Heart left ventricle (tissue), 16 donors: Measurements from ENCODE around the gene SETBP1. TPM values are rescaled to one million over a fixed set of nuclear protein-coding genes. Genes with fewer than 3 reads are reported as not detected.
A peak's percentile ranks its signal among the peaks of the same experiment; 100 is the strongest.

Experiments
- ATAC-seq, 4 donors: fragments of 200-7000 bp; cut with Tn5 transposase; one replicate each; pipeline ENCODE4 v1.9.1; 2020 to 2022; ENCODE audit warnings: moderate library complexity in 4 of 4, mild to moderate bottlenecking in 3 of 4, moderate number of reproducible peaks in 1 of 4
- DNase-seq, 5 donors: peaks; one replicate each; pipeline ENCODE4 v3.0.0-alpha.2; 2020
- H3K27ac ChIP-seq, 12 donors: fragments of 200-600 bp; sonication (generic) in 4 of 12; one replicate each; pipeline versions ENCODE4 v1.5.0 to v1.8.0; 2016 to 2022; ENCODE audit warnings: mild to moderate bottlenecking in 2 of 12
- H3K27me3 ChIP-seq, 9 donors: fragments of 200-600 bp; sonication (generic) in 2 of 9; one replicate each; pipeline versions ENCODE4 v1.5.1 to v1.8.0; 2016 to 2022; ENCODE audit warnings: mild to moderate bottlenecking in 3 of 9
- H3K36me3 ChIP-seq, 9 donors: fragments of 200-600 bp; sonication (generic) in 2 of 9; one replicate each; pipeline versions ENCODE4 v1.5.0 to v1.8.0; 2018 to 2022; ENCODE audit warnings: mild to moderate bottlenecking in 2 of 9
- H3K4me1 ChIP-seq, 12 donors: fragments of 200-600 bp; sonication (generic) in 4 of 12; one replicate each; pipeline versions ENCODE4 v1.5.0 to v1.8.0; 2016 to 2022; ENCODE audit warnings: mild to moderate bottlenecking in 3 of 12
- H3K4me3 ChIP-seq, 12 donors: fragments of 200-600 bp; sonication (generic) in 4 of 12; one replicate each; pipeline versions ENCODE4 v1.5.0 to v1.8.0; 2017 to 2022; ENCODE audit warnings: mild to moderate bottlenecking in 9 of 12, moderate library complexity in 4 of 12
- H3K9me3 ChIP-seq, 12 donors: fragments of 200-600 bp; sonication (generic) in 4 of 12; one replicate each; pipeline versions ENCODE4 v1.5.0 to v1.8.0; 2016 to 2022; ENCODE audit warnings: mild to moderate bottlenecking in 1 of 12
- POLR2A ChIP-seq, 2 donors: fragments of 450-650 bp; IDR thresholded peaks; one replicate each; pipeline ENCODE4 v1.6.1; 2017; ENCODE audit warnings: antibody characterized with exemption in 2 of 2, mild to moderate bottlenecking in 2 of 2, moderate library complexity in 2 of 2
- WGBS, 4 donors: extraction: QIAGEN DNeasy Blood & Tissue Kit in 2 of 4; methylation state at CpG; one replicate each; pipeline versions ENCODE4 v1.1.5 to v1.1.7; 2013 to 2018; 5-methylcytosine and 5-hydroxymethylcytosine counted together
- intact Hi-C, 10 donors: fragments of 100-400 bp; cut with DNase I; formaldehyde crosslinking; loops; one replicate each; pipeline versions ENCODE4 v1.11.1 to v1.14.2; 2022
- polyA plus RNA-seq, 2 donors: library from polyadenylated mRNA; stranded (reverse); fragments of 200-250 nt; gene quantifications; one replicate each; pipeline ENCODE4 v1.2.3, GENCODE V29; 2013
- total RNA-seq, 9 donors: library from RNA; depleted of rRNA in 2 of 9; stranded (reverse); fragments of >200 nt in 2 of 9; fragmentation: NEBNext Ultra II Directional in 3 of 9; extraction: Animal tissue kit (Norgen Biotek cat#: 25700) in 3 of 9; gene quantifications; one replicate each; pipeline versions ENCODE4 v1.1.0 to v1.2.4, GENCODE V29; 2016 to 2023
- TF ChIP-seq, protein P1 (sequence below), 12 donors: fragments of 200-600 bp; sonication (generic) in 4 of 12; IDR thresholded peaks; one replicate each; pipeline versions ENCODE4 v1.5.0 to v1.8.0; 2018 to 2022; ENCODE audit warnings: antibody characterized with exemption in 12 of 12, mild to moderate bottlenecking in 5 of 12
- donor health status: ischemic (EF 13 %, LVEDD 7.1; RV severe dilation, severe dysfunction).
- donor health status: healthy with polysubstance abuse.
- donor health status: DM: no; HTN: yes; CAD: no.
- donor health status: DM: no; HTN: no; CAD: no.
- donor health status: ischemic (EF 25% LVEDD 6.9; RV normal size, moderate dysfunction).
- donor health status: ischemic (EF 25% LVEDD 5.7; RV mildly dilated, moderate dysfunction).
- donor health status: healthy.
- donor health status: DM: yes; HTN: yes; CAD: no.
- donor health status: ischemic (EF 35%, LVEDD 5.7; RV mildly dilated, moderate dysfunction).
- donor health status: nonischemic (EF 11% LVEDD 7.7; RV severe dilation, severe dysfunction).
- donor health status: DM: yes; HTN: yes; CAD: no.
- donor health status: PGD.
- donor health status: ischemic (EF 29% LVEDD 5.4; RV normal size, mild dysfunction).
- donor health status: nonischemic (EF 23%, LVEDD 6.1; RV moderate dilation, normal function).

Gene SETBP1
- total and polyA plus RNA-seq, 11 donors: 1.2 to 10.6 (median 5.5) TPM

- ATAC-seq (no peak), DNase-seq (no peak)
- no peak for TF ChIP-seq POLR2A (IDR thresholded peaks at IDR 0.05)
- TF ChIP-seq, protein P1, sequence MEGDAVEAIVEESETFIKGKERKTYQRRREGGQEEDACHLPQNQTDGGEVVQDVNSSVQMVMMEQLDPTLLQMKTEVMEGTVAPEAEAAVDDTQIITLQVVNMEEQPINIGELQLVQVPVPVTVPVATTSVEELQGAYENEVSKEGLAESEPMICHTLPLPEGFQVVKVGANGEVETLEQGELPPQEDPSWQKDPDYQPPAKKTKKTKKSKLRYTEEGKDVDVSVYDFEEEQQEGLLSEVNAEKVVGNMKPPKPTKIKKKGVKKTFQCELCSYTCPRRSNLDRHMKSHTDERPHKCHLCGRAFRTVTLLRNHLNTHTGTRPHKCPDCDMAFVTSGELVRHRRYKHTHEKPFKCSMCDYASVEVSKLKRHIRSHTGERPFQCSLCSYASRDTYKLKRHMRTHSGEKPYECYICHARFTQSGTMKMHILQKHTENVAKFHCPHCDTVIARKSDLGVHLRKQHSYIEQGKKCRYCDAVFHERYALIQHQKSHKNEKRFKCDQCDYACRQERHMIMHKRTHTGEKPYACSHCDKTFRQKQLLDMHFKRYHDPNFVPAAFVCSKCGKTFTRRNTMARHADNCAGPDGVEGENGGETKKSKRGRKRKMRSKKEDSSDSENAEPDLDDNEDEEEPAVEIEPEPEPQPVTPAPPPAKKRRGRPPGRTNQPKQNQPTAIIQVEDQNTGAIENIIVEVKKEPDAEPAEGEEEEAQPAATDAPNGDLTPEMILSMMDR (IDR thresholded peaks at IDR 0.05): no peak
- intact Hi-C loops: no loop called here
- WGBS, 4 donors: 69 to 89% (median 87%) methylated on average over 2 of the region's 2 CpGs
- Histone ChIP-seq H3K27me3 (no peaks in the 10 kb centered on the region), H3K36me3 (no peaks in the 10 kb centered on the region), H3K9me3 (no peaks in the 10 kb centered on the region), H3K4me3 (no peak overlapping the region), H3K4me1 (peaks cover 0 to 22% (median 3%) of the 10 kb centered on the region in 12 donors), H3K27ac (no peak overlapping the region)
Observed at GRCh38 chr18:44655435-44655834, 25.3 kb upstream of the SETBP1 start.

DNA sequence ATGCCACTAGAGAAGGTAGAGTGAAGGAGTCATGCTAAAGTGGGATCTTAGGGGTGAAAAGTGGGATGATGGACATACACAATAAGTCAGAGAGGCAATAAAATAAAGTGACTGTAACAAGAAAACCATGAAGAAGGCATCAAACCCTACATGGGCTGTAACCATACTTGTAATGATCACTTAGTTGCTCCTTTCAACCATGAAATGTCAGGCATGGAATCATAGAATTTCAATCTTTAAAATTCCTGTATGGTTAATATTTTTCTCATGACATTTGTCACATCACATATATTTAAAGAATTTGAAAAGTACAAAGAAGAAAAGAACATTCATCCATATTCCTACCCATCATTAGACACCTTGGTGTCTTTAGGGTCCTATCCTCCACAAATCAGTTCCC lies 20.9 kb upstream of the SETBP1 start:
- Histone ChIP-seq H3K9me3 (no peaks in the 10 kb centered on the region), H3K27ac (no peak overlapping the region), H3K27me3 (no peaks in the 10 kb centered on the region), H3K4me1 (peaks cover 0 to 8% (median 0%) of the 10 kb centered on the region in 12 donors), H3K36me3 (no peaks in the 10 kb centered on the region), H3K4me3 (no peak overlapping the region)
- TF ChIP-seq, protein P1 (IDR thresholded peaks at IDR 0.05): no peak
- TF ChIP-seq POLR2A (IDR thresholded peaks at IDR 0.05): no peak
- intact Hi-C loops: no loop called here
- DNase-seq (no peak), ATAC-seq (no peak)

DNA sequence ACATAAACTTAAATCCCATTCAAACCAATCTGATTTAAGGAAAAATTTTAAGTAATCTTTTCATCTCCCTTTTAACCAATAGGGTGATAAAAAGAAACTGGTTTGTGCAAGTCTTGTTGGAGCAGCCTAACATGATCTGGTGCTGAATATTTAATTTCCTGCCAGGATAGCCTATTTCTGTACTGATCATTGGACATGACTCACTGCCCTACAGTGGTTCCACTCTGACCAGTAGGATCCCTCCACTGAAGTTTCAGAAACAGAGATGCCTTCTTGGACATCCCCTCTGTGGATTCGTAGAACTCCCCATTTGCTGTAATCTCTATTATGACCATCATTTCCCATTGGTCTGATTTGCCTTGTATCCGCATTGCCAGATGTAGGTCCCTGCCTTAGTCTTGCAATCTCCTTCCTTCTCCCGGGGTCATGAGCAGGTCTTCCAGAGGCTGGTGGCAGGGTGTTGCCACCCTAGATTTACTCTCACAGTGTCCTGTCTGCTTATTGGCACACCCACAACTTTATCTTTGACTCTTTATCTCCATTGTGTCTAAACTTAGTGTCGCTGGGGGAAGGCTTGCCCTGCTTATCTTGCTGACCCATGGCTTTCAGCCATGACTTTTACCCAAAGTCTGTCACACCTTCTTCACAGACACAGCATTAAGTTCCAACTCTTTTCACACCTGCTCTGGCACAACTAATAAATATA lies 12.3 kb upstream of the SETBP1 start:
- WGBS, 4 donors: 38 to 49% (median 46%) methylated on average over 4 of the region's 4 CpGs
- Histone ChIP-seq H3K9me3 (no peaks in the 10 kb centered on the region), H3K4me1 (peaks cover 0 to 15% (median 0%) of the 10 kb centered on the region in 12 donors), H3K36me3 (no peaks in the 10 kb centered on the region), H3K27ac (no peak overlapping the region), H3K27me3 (no peaks in the 10 kb centered on the region), H3K4me3 (no peak overlapping the region)
- peak; percentile 83 to 98 (median 90) for ATAC-seq
- TF ChIP-seq, protein P1 (IDR thresholded peaks at IDR 0.05): no peak
- TF ChIP-seq POLR2A (IDR thresholded peaks at IDR 0.05): no peak
- intact Hi-C loops: loop anchor here in 2 of 10 donors (5.0 kb wide), 2 partner anchors 71 to 76 kb away; no protein-coding TSS in a partner anchor
- peak in 1 of 5 donors; percentile 37 for DNase-seq

DNA sequence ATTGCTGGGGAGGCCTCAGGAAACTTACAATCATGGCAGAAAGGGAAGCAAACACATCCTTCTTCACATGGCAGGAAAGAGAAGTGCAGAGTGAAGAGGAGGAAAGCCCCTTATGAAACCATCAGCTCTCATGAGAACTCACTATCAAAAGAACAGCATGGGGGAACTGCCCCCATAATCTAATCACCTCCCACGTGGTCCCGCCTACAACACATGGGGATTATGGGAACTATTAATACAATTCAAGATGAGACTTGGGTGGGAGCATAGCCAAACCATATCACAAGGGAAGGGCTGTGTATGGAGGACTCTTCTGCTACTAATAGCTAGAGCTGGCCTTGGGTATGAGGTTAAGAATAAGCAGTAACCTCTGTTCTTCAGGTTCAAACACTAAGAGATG lies 8.8 kb upstream of the SETBP1 start:
- Histone ChIP-seq H3K36me3 (no peaks in the 10 kb centered on the region), H3K4me1 (peaks cover 0 to 16% (median 0%) of the 10 kb centered on the region in 12 donors), H3K27ac (no peak overlapping the region), H3K4me3 (no peak overlapping the region), H3K9me3 (no peaks in the 10 kb centered on the region), H3K27me3 (no peaks in the 10 kb centered on the region)
- DNase-seq (no peak), ATAC-seq (no peak)
- WGBS, 4 donors: 70 to 88% (median 77%) methylated on average over 2 of the region's 2 CpGs
- intact Hi-C loops: loop anchor here in 5 of 10 donors (10.0 kb wide), 5 partner anchors 77 to 543 kb away; no protein-coding TSS in a partner anchor
- TF ChIP-seq, protein P1 (IDR thresholded peaks at IDR 0.05): no peak
- no peak for TF ChIP-seq POLR2A (IDR thresholded peaks at IDR 0.05)
